Measurements from ENCODE around the gene XIRP1. TPM values are rescaled to one million over a fixed set of nuclear protein-coding genes. Genes with fewer than 3 reads are reported as not detected.

XIRP1 gene
- total and polyA plus RNA-seq, 4 donors = 0.01 TPM; not detected in 3

DNA sequence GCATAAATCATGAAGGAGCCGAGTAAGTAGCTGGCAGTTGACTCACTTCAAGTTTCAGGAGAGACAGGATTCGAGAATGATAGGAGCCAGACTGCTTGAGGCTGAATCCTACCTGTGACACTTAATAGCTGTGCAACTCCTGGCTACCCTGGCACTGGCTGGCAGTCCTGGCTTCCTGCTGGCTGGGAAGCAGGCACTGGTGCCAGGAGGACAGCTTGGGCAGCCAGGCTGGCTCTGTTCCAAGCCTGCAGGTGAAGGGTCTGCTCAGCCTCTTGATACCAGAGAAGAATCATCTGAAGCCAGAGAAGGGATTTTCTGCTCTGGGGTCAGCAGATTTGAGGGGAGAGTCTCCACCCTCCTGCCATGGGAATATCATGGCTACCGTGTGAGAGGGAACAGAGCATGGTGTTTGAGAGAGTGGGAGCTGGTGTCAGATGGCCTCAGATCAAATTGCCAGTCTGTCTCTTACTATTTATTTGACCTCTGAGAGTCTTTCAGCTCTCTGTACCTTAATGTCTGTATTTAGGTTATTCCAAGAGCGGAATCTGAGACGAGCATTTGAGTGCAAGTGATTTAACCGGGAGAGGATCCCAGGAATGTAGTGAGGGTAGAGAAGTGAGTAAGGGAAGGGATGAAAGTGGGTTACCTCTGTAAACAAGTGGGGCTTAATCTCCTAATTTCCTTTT is 4.4 kb upstream of the XIRP1 start (continued):
- TF ChIP-seq YY1 (IDR thresholded peaks at IDR 0.05) (no peak), ZBTB33 (IDR thresholded peaks at IDR 0.05) (no peak), GABPA (IDR thresholded peaks at IDR 0.05 in 1 of 2, conservative IDR thresholded peaks at IDR 0.05 in 1 of 2) (no peak), HNF4A (conservative IDR thresholded peaks at IDR 0.05) (no peak)

DNA sequence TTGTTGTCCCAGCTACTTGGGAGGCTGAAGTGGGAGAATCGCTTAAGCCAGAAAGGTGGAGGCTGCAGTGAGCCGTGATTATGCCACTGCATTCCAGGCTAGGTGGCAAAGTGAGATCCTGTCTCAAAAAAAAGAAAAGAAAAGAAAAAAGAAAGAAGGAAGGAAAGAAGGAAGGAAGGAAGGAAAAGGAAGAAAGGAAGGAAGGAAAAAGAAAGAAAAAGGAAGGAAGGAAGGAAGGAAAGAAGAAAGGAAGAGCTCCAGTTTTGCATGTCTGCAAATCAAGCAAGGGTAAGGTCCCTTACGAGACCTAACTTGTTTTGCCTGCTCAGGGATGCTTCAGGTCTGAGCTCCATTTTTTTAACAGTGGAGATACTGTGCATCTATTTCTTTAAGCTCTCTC is 3.6 kb upstream of the XIRP1 start:
- H3K27ac ChIP-seq (ENCODE audit: low read depth in 1 of 2, low read length in 2 of 2) = no peak overlapping the region
- no peak overlapping the region for H3K9ac ChIP-seq (ENCODE audit: low read depth in 1 of 2, low read length in 2 of 2)
- no peak for TF ChIP-seq SP1 (IDR thresholded peaks at IDR 0.05)
- no peaks in the 10 kb centered on the region for H3K4me1 ChIP-seq (ENCODE audit: control insufficient read depth in 4 of 4, insufficient read depth in 4 of 4, low read length in 3 of 4)
- no peaks in the 10 kb centered on the region for H3K36me3 ChIP-seq (ENCODE audit: control insufficient read depth in 4 of 4, insufficient read depth in 3 of 4, low read depth in 1 of 4, low read length in 3 of 4)
- 89% methylated on average over 3 of the region's 3 CpGs for WGBS
- no peaks in the 10 kb centered on the region for H3K27me3 ChIP-seq (ENCODE audit: control insufficient read depth in 4 of 4, insufficient read depth in 4 of 4, low read length in 3 of 4)
- DNase-seq (ENCODE audit: low spot score) = no peak
- H3K4me3 ChIP-seq (ENCODE audit: low read depth in 1 of 3, low read length in 3 of 3) = no peak overlapping the region
- no peaks in the 10 kb centered on the region for H3K9me3 ChIP-seq (ENCODE audit: control insufficient read depth in 4 of 4, low read length in 3 of 4)

DNA sequence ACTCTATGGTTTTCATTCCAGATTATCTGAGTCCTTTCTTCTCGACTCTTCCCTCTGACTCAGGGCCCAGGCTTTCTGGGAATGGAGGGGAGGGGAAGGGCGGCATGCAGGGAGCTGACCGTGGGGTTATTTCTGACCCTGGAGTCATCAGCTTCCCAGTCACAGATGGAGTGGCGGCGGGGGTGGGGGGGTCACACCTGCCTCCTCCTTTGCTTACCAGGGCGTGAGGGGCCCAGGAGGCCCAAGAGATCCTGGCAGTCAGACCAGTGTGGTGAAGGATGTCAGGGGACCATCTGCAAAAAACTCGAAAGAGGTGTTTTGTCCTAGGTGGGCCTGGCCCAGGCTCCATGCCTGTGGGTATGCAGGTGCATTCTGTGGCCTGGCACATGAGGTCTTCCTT is 996 bp upstream of the XIRP1 start:
- H3K9me3 ChIP-seq (ENCODE audit: control insufficient read depth in 4 of 4, low read length in 3 of 4) = no peaks in the 10 kb centered on the region
- 88% methylated on average over 7 of the region's 7 CpGs for WGBS
- peaks cover 0 to 4% (median 1%) of the 10 kb centered on the region in 4 donors for H3K4me1 ChIP-seq (ENCODE audit: control insufficient read depth in 4 of 4, insufficient read depth in 4 of 4, low read length in 3 of 4)
- H3K27me3 ChIP-seq (ENCODE audit: control insufficient read depth in 4 of 4, insufficient read depth in 4 of 4, low read length in 3 of 4) = no peaks in the 10 kb centered on the region
- no peaks in the 10 kb centered on the region for H3K36me3 ChIP-seq (ENCODE audit: control insufficient read depth in 4 of 4, insufficient read depth in 3 of 4, low read depth in 1 of 4, low read length in 3 of 4)
- H3K4me3 ChIP-seq (ENCODE audit: low read depth in 1 of 3, low read length in 3 of 3) = no peak overlapping the region
- no peak overlapping the region for H3K27ac ChIP-seq (ENCODE audit: low read depth in 1 of 2, low read length in 2 of 2)
- TF ChIP-seq EGR1 (IDR thresholded peaks at IDR 0.05; ENCODE audit: low read depth in 2 of 2) = no peak
- H3K9ac ChIP-seq (ENCODE audit: low read depth in 1 of 2, low read length in 2 of 2) = no peak overlapping the region
- DNase-seq (ENCODE audit: low spot score) = no peak

GRCh38 chr3:39191773-39192172 is 622 bp downstream of the XIRP1 start:
- no peak overlapping the region for H3K27ac ChIP-seq (ENCODE audit: low read depth in 1 of 2, low read length in 2 of 2)
- H3K9me3 ChIP-seq (ENCODE audit: control insufficient read depth in 4 of 4, low read length in 3 of 4) = no peaks in the 10 kb centered on the region
- H3K9ac ChIP-seq (ENCODE audit: low read depth in 1 of 2, low read length in 2 of 2) = no peak overlapping the region
- DNase-seq (ENCODE audit: low spot score) = no peak
- H3K27me3 ChIP-seq (ENCODE audit: control insufficient read depth in 4 of 4, insufficient read depth in 4 of 4, low read length in 3 of 4) = no peaks in the 10 kb centered on the region
- 88% methylated on average over 3 of the region's 3 CpGs for WGBS
- H3K4me1 ChIP-seq (ENCODE audit: control insufficient read depth in 4 of 4, insufficient read depth in 4 of 4, low read length in 3 of 4) = peaks cover 0 to 4% (median 1%) of the 10 kb centered on the region in 4 donors
- no peaks in the 10 kb centered on the region for H3K36me3 ChIP-seq (ENCODE audit: control insufficient read depth in 4 of 4, insufficient read depth in 3 of 4, low read depth in 1 of 4, low read length in 3 of 4)
- H3K4me3 ChIP-seq (ENCODE audit: low read depth in 1 of 3, low read length in 3 of 3) = no peak overlapping the region
- no peak for TF ChIP-seq RAD21 (IDR thresholded peaks at IDR 0.05)
- no peak for TF ChIP-seq HNF4A (conservative IDR thresholded peaks at IDR 0.05)
- no peak for TF ChIP-seq GABPA (IDR thresholded peaks at IDR 0.05 in 1 of 2, conservative IDR thresholded peaks at IDR 0.05 in 1 of 2)
- TF ChIP-seq FOXA2 (IDR thresholded peaks at IDR 0.05) = no peak
- TF ChIP-seq, protein P1, sequence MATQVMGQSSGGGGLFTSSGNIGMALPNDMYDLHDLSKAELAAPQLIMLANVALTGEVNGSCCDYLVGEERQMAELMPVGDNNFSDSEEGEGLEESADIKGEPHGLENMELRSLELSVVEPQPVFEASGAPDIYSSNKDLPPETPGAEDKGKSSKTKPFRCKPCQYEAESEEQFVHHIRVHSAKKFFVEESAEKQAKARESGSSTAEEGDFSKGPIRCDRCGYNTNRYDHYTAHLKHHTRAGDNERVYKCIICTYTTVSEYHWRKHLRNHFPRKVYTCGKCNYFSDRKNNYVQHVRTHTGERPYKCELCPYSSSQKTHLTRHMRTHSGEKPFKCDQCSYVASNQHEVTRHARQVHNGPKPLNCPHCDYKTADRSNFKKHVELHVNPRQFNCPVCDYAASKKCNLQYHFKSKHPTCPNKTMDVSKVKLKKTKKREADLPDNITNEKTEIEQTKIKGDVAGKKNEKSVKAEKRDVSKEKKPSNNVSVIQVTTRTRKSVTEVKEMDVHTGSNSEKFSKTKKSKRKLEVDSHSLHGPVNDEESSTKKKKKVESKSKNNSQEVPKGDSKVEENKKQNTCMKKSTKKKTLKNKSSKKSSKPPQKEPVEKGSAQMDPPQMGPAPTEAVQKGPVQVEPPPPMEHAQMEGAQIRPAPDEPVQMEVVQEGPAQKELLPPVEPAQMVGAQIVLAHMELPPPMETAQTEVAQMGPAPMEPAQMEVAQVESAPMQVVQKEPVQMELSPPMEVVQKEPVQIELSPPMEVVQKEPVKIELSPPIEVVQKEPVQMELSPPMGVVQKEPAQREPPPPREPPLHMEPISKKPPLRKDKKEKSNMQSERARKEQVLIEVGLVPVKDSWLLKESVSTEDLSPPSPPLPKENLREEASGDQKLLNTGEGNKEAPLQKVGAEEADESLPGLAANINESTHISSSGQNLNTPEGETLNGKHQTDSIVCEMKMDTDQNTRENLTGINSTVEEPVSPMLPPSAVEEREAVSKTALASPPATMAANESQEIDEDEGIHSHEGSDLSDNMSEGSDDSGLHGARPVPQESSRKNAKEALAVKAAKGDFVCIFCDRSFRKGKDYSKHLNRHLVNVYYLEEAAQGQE (IDR thresholded peaks at IDR 0.05) = no peak
- no peak for TF ChIP-seq ZBTB33 (IDR thresholded peaks at IDR 0.05)
- TF ChIP-seq CTCF (IDR thresholded peaks at IDR 0.05; ENCODE audit: low read depth, low read length, missing input control) = no peak
- no peak for TF ChIP-seq YY1 (IDR thresholded peaks at IDR 0.05)
- TF ChIP-seq EGR1 (IDR thresholded peaks at IDR 0.05; ENCODE audit: low read depth in 2 of 2) = no peak
- no peak for TF ChIP-seq JUND (IDR thresholded peaks at IDR 0.05)
- TF ChIP-seq HNF4G (IDR thresholded peaks at IDR 0.05) = no peak
- TF ChIP-seq, protein P2, sequence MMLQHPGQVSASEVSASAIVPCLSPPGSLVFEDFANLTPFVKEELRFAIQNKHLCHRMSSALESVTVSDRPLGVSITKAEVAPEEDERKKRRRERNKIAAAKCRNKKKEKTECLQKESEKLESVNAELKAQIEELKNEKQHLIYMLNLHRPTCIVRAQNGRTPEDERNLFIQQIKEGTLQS (IDR thresholded peaks at IDR 0.05) = no peak
- no peak for TF ChIP-seq FOXA1 (IDR thresholded peaks at IDR 0.05)
- TF ChIP-seq TAF1 (conservative IDR thresholded peaks at IDR 0.05) = no peak
